Ishikawa (cell line): ENCODE results near the gene HIVEP1.

Source experiments
- CEBPB ChIP-seq: IDR thresholded peaks from 2 replicates; pipeline ENCODE4 v1.6.1; 2012
- CREB1 ChIP-seq: IDR thresholded peaks from 2 replicates; pipeline ENCODE4 v1.6.1; 2012; ENCODE audit warnings: low read depth
- EGR1 ChIP-seq: IDR thresholded peaks from 2 replicates; pipeline ENCODE4 v1.6.1; 2012
- EP300 ChIP-seq: IDR thresholded peaks from 2 replicates; pipeline ENCODE4 v1.6.1; 2012; ENCODE audit warnings: borderline replicate concordance
- FOXM1 ChIP-seq: IDR thresholded peaks from 2 replicates; pipeline ENCODE4 v1.6.1; 2012; ENCODE audit warnings: low read depth, borderline replicate concordance
- NFIC ChIP-seq: IDR thresholded peaks from 2 replicates; pipeline ENCODE4 v1.6.1; 2012
- RAD21 ChIP-seq: IDR thresholded peaks from 2 replicates; pipeline ENCODE4 v1.6.1; 2012; ENCODE audit warnings: low read depth
- TAF1 ChIP-seq: IDR thresholded peaks from 2 replicates; pipeline ENCODE4 v1.6.1; 2012; ENCODE audit warnings: low read depth, mild to moderate bottlenecking
- TCF12 ChIP-seq: IDR thresholded peaks from 2 replicates; pipeline ENCODE4 v1.6.1; 2012; ENCODE audit warnings: low read depth
- TEAD4 ChIP-seq: IDR thresholded peaks from 2 replicates; pipeline ENCODE4 v1.6.1; 2012
- YY1 ChIP-seq: IDR thresholded peaks from 2 replicates; pipeline ENCODE4 v1.6.1; 2012; ENCODE audit warnings: low read depth
- ZBTB7A ChIP-seq: IDR thresholded peaks from 2 replicates; pipeline ENCODE4 v1.6.1; 2012; ENCODE audit warnings: low read depth
- TF ChIP-seq, protein P1 (sequence below): IDR thresholded peaks from 2 replicates; pipeline ENCODE4 v1.6.1; 2012
- TF ChIP-seq, protein P2 (sequence below): IDR thresholded peaks from 2 replicates; pipeline ENCODE4 v1.6.1; 2012; ENCODE audit warnings: low read depth, mild to moderate bottlenecking
- TF ChIP-seq, protein P3 (sequence below): IDR thresholded peaks from 2 replicates; pipeline ENCODE4 v1.6.1; 2012

HIVEP1 gene

DNA sequence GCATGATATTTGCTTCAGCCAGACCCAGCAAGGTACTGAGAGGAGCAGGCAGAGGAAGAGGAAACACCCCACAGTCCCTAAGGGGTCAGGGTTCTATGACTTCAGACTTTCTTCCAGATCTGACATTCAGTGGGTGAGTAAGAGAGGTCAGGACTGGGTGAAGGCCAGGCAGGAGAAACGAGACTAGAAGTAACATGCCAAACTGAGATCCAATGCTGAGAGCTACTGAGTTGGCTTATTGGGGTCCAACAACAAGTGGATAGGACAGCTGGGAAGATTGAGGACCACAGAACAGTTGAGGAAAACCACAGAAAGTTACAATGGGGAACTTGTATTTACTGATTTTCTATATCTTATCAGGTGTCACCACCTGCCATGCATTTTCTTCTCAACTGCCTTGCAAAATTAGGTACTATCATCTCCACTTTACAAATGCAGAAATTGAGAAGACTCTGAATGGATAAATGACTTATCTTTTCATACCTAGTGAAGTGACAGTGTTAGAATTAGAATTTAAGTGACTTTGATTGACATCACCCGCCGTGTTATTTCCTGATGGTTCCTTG, 43.8 kb upstream of the HIVEP1 start:
- no peak for TF ChIP-seq YY1

DNA sequence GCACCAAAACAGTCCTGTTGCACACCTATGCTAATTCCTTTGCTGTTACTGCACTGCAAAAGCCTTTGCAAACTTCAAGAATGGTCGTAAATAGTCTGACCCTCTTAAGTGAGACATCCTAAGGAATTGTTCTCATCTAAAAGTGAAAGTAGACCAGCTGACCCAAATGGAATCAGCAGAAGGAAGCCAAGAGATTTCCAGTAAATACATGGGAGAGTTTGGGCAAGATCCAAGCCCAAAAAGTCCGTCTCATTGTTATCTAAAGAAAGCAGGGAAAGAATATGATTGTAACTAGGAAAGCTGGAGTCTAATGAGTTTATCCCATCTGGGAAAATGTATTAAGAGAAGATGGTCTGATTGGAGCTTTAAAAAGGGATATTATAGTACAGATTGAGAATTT, 43.0 kb upstream of the HIVEP1 start:
- TF ChIP-seq RAD21 (no peak), FOXM1 (no peak), NFIC (no peak), EP300 (no peak), TAF1 (no peak), CREB1 (no peak), EGR1 (no peak), TEAD4 (no peak), TCF12 (no peak), YY1 (no peak), ZBTB7A (no peak), CEBPB (no peak)
- TF ChIP-seq, protein P1, sequence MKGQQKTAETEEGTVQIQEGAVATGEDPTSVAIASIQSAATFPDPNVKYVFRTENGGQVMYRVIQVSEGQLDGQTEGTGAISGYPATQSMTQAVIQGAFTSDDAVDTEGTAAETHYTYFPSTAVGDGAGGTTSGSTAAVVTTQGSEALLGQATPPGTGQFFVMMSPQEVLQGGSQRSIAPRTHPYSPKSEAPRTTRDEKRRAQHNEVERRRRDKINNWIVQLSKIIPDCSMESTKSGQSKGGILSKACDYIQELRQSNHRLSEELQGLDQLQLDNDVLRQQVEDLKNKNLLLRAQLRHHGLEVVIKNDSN, result no peak
- TF ChIP-seq, protein P2, sequence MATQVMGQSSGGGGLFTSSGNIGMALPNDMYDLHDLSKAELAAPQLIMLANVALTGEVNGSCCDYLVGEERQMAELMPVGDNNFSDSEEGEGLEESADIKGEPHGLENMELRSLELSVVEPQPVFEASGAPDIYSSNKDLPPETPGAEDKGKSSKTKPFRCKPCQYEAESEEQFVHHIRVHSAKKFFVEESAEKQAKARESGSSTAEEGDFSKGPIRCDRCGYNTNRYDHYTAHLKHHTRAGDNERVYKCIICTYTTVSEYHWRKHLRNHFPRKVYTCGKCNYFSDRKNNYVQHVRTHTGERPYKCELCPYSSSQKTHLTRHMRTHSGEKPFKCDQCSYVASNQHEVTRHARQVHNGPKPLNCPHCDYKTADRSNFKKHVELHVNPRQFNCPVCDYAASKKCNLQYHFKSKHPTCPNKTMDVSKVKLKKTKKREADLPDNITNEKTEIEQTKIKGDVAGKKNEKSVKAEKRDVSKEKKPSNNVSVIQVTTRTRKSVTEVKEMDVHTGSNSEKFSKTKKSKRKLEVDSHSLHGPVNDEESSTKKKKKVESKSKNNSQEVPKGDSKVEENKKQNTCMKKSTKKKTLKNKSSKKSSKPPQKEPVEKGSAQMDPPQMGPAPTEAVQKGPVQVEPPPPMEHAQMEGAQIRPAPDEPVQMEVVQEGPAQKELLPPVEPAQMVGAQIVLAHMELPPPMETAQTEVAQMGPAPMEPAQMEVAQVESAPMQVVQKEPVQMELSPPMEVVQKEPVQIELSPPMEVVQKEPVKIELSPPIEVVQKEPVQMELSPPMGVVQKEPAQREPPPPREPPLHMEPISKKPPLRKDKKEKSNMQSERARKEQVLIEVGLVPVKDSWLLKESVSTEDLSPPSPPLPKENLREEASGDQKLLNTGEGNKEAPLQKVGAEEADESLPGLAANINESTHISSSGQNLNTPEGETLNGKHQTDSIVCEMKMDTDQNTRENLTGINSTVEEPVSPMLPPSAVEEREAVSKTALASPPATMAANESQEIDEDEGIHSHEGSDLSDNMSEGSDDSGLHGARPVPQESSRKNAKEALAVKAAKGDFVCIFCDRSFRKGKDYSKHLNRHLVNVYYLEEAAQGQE, result no peak
- TF ChIP-seq, protein P3, sequence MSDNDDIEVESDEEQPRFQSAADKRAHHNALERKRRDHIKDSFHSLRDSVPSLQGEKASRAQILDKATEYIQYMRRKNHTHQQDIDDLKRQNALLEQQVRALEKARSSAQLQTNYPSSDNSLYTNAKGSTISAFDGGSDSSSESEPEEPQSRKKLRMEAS, result no peak

DNA sequence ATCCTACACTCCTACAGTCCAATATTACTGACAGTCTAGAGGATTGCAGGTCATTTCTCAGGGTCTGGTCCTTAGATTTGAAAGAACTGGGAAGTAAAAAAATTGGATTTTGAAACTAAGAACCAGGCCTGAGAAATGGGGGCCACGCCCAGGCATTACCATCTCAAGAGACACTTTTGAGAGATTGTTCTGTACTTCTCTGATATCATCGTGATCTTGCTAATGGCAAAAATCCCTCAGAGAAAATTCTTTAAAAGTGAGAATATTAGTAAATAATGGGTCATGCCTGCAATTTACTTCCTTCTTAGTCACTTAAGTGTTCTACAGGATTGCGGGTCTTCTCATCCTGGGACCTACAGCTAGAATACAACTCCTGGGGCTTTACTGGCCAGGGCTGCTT, 42.0 kb upstream of the HIVEP1 start:
- no peak for TF ChIP-seq CEBPB
- TF ChIP-seq ZBTB7A, result no peak
- no peak for TF ChIP-seq TAF1
- TF ChIP-seq, protein P2, result no peak
- no peak for TF ChIP-seq FOXM1
- TF ChIP-seq, protein P1, result no peak
- TF ChIP-seq RAD21, result no peak
- TF ChIP-seq, protein P3, result no peak
- TF ChIP-seq EP300, result no peak
- no peak for TF ChIP-seq CREB1

DNA sequence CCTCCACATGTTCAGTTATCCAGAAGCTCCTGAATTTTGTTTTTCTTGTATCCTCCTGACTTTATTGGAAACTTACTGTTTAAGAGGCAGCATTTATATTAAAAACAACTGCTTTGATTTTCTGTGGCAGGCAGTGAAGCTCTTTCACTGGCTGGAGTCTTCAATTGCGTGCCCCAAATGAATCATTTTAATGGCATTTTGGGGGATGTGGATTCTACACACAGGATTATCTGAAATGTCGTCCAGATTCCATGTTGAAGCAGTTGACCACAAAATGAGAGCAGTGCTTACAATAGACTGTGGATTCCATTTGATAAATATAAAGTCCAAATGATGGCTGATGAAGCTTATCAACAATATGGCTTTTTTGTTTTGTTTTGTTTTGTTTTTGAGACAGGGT, 41.0 kb upstream of the HIVEP1 start:
- TF ChIP-seq CEBPB (no peak), TAF1 (no peak), YY1 (no peak), EP300 (no peak), EGR1 (no peak), TCF12 (no peak), TEAD4 (no peak), NFIC (no peak), CREB1 (no peak), RAD21 (no peak)
- TF ChIP-seq, protein P2, result no peak
- TF ChIP-seq, protein P1, result no peak
